Upper lobe of right lung (tissue), 1 donor: ENCODE results near the gene GATA6. TPM values are rescaled to one million over a fixed set of nuclear protein-coding genes. Genes with fewer than 3 reads are reported as not detected.

ENCODE experiments used
- ATAC-seq: fragments of 200-7000 bp; cut with Tn5 transposase; one replicate; pipeline ENCODE4 v1.9.1; 2020; ENCODE audit warnings: mild to moderate bottlenecking, moderate library complexity
- DNase-seq: peaks from one replicate; pipeline ENCODE4 v3.0.0-alpha.2; 2020
- H3K27ac ChIP-seq: fragments of 200-600 bp; one replicate; pipeline ENCODE4 v1.8.0; 2022
- H3K27me3 ChIP-seq: fragments of 200-600 bp; one replicate; pipeline ENCODE4 v1.8.0; 2022; ENCODE audit warnings: mild to moderate bottlenecking
- H3K36me3 ChIP-seq: fragments of 200-600 bp; one replicate; pipeline ENCODE4 v1.8.0; 2022
- H3K4me1 ChIP-seq: fragments of 200-600 bp; one replicate; pipeline ENCODE4 v1.8.0; 2022
- H3K4me3 ChIP-seq: fragments of 200-600 bp; one replicate; pipeline ENCODE4 v1.8.0; 2022; ENCODE audit warnings: mild to moderate bottlenecking
- H3K9me3 ChIP-seq: fragments of 200-600 bp; one replicate; pipeline ENCODE4 v1.8.0; 2022
- CTCF ChIP-seq: fragments of 200-600 bp; IDR thresholded peaks from one replicate; pipeline ENCODE4 v1.8.0; 2022; ENCODE audit warnings: antibody characterized with exemption
- intact Hi-C: fragments of 100-400 bp; cut with DNase I; formaldehyde crosslinking; loops from one replicate; pipeline ENCODE4 v1.11.0; 2022
- total RNA-seq: library from RNA; stranded (reverse); fragmentation: NEBNext Ultra II Directional; extraction: Animal tissue kit (Norgen Biotek cat#: 25700); gene quantifications from one replicate; pipeline ENCODE4 v1.2.1, GENCODE V29; 2021
- donor health status: DM: no; HTN: yes; CAD: no; lungs with severe emphysema.

Gene GATA6
- total RNA-seq, 1 donor from 2014 or later: 32.2 TPM

GRCh38 chr18:22149710-22150109, 19.7 kb upstream of the GATA6 start:
- H3K27ac ChIP-seq: no peak overlapping the region
- ATAC-seq: peak; percentile 47
- H3K36me3 ChIP-seq: no peaks in the 10 kb centered on the region
- no peak for TF ChIP-seq CTCF
- H3K4me3 ChIP-seq: no peak overlapping the region
- H3K9me3 ChIP-seq: no peaks in the 10 kb centered on the region
- H3K4me1 ChIP-seq: no peaks in the 10 kb centered on the region
- no peaks in the 10 kb centered on the region for H3K27me3 ChIP-seq
- no peak for DNase-seq
- intact Hi-C loops: no loop called here

GRCh38 chr18:22152093-22152492, 17.3 kb upstream of the GATA6 start:
- ATAC-seq: no peak
- intact Hi-C loops: no loop called here
- Histone ChIP-seq H3K36me3 (no peaks in the 10 kb centered on the region), H3K27ac (no peak overlapping the region), H3K4me1 (no peaks in the 10 kb centered on the region), H3K4me3 (no peak overlapping the region), H3K27me3 (no peaks in the 10 kb centered on the region), H3K9me3 (no peaks in the 10 kb centered on the region)
- no peak for DNase-seq
- TF ChIP-seq CTCF: no peak

- intact Hi-C loops: no loop called here
- H3K27ac ChIP-seq: no peak overlapping the region
- no peak overlapping the region for H3K4me3 ChIP-seq
- DNase-seq: no peak
- H3K27me3 ChIP-seq: no peaks in the 10 kb centered on the region
- no peaks in the 10 kb centered on the region for H3K4me1 ChIP-seq
- H3K36me3 ChIP-seq: no peaks in the 10 kb centered on the region
- no peak for TF ChIP-seq CTCF
- no peak for ATAC-seq
- no peaks in the 10 kb centered on the region for H3K9me3 ChIP-seq
These were observed 16.0 kb upstream of the GATA6 start for GRCh38 chr18:22153428-22153827.

- DNase-seq: no peak
- ATAC-seq: no peak
- Histone ChIP-seq H3K27me3 (no peaks in the 10 kb centered on the region), H3K9me3 (no peaks in the 10 kb centered on the region), H3K27ac (no peak overlapping the region), H3K4me3 (no peak overlapping the region), H3K4me1 (no peaks in the 10 kb centered on the region), H3K36me3 (no peaks in the 10 kb centered on the region)
- intact Hi-C loops: no loop called here
- TF ChIP-seq CTCF: no peak
These were observed 13.8 kb upstream of the GATA6 start for GRCh38 chr18:22155584-22155983.

- Histone ChIP-seq H3K4me3 (no peak overlapping the region), H3K27me3 (no peaks in the 10 kb centered on the region), H3K4me1 (no peaks in the 10 kb centered on the region), H3K9me3 (no peaks in the 10 kb centered on the region), H3K36me3 (no peaks in the 10 kb centered on the region), H3K27ac (no peak overlapping the region)
- no peak for ATAC-seq
- intact Hi-C loops: no loop called here
- no peak for TF ChIP-seq CTCF
- DNase-seq: no peak
These were observed 10.4 kb upstream of the GATA6 start for GRCh38 chr18:22159014-22159413.

- Histone ChIP-seq H3K27ac (no peak overlapping the region), H3K4me3 (no peak overlapping the region), H3K27me3 (peaks cover 10% of the 10 kb centered on the region), H3K4me1 (no peaks in the 10 kb centered on the region), H3K36me3 (no peaks in the 10 kb centered on the region), H3K9me3 (no peaks in the 10 kb centered on the region)
- DNase-seq: no peak
- intact Hi-C loops: no loop called here
- no peak for TF ChIP-seq CTCF
- ATAC-seq: no peak
These were observed 8.3 kb upstream of the GATA6 start for GRCh38 chr18:22161090-22161489.
